B cell (primary cell): Measurements from ENCODE around the gene LAMC3. TPM values are rescaled to one million over a fixed set of nuclear protein-coding genes. Genes with fewer than 3 reads are reported as not detected.

Experiments used
- ATAC-seq: fragments of 200-7000 bp; cut with Tn5 transposase; one replicate; pipeline ENCODE4 v1.10.0; 2021; ENCODE audit warnings: low read depth, mild to moderate bottlenecking, moderate number of reproducible peaks, moderate library complexity
- CTCF ChIA-PET: fragments of 350-600 bp; sonication (Branson Sonifier 250); formaldehyde crosslinking; loops from one replicate; lab custom pipeline; 2021; ENCODE audit warnings: antibody characterized with exemption, inconsistent platforms; lab: Charles Lee
- POLR2A ChIA-PET: fragments of 350-600 bp; sonication (Branson Sonifier 250); formaldehyde crosslinking; loops from one replicate; lab custom pipeline; 2021; ENCODE audit warnings: antibody characterized with exemption; lab: Charles Lee
- DNase-seq: peaks from one replicate; pipeline ENCODE4 v3.0.0; 2013
- H2AFZ ChIP-seq: 2 replicates; pipeline ENCODE4 v1.6.1; 2012; ENCODE audit warnings: mild to moderate bottlenecking, low read depth, low read length; ENCODE audit not compliant: insufficient read depth, poor library complexity, severe bottlenecking
- H3K27ac ChIP-seq, 2 donors: 1 replicate in 1 of 2; 2 replicates in 1 of 2; pipeline ENCODE4 v1.5.1; 2012 to 2013; ENCODE audit warnings: low read length in 2 of 2, mild to moderate bottlenecking in 2 of 2, moderate library complexity in 1 of 2
- H3K27me3 ChIP-seq, 4 experiments: fragments of 200-600 bp in 1 of 4; sonication (generic) in 1 of 4; replicated peaks in 1 of 4; 1 replicate in 2 of 4; 2 replicates in 2 of 4; pipeline versions ENCODE4 v1.6.1 to v1.7.0; 2013 to 2016; ENCODE audit warnings: low read length in 3 of 4, mild to moderate bottlenecking in 2 of 4, mixed read lengths in 1 of 4, moderate library complexity in 1 of 4; ENCODE audit not compliant: insufficient read depth in 4 of 4, control insufficient read depth in 3 of 4; ENCODE audit errors: control extremely low read depth in 1 of 4
- H3K36me3 ChIP-seq, 2 experiments: replicated peaks in 1 of 2; 1 replicate in 1 of 2; 2 replicates in 1 of 2; pipeline versions ENCODE4 v1.6.1 to v1.7.1; 2013; ENCODE audit warnings: low read length in 1 of 2; ENCODE audit not compliant: insufficient read depth in 2 of 2, control insufficient read depth in 1 of 2; ENCODE audit errors: control extremely low read depth in 1 of 2, extremely low read depth in 1 of 2
- H3K4me1 ChIP-seq, 2 donors: fragments of 200-600 bp in 1 of 2; sonication (generic) in 1 of 2; 1 replicate in 1 of 2; 2 replicates in 1 of 2; pipeline versions ENCODE4 v1.5.1 to v1.6.1; 2013 to 2017; ENCODE audit warnings: low read length in 2 of 2; ENCODE audit not compliant: control insufficient read depth in 2 of 2, insufficient read depth in 2 of 2
- H3K4me2 ChIP-seq: replicated peaks from 2 replicates; pipeline ENCODE3; 2012; ENCODE audit warnings: mild to moderate bottlenecking, low read depth, low read length; ENCODE audit not compliant: poor library complexity, severe bottlenecking
- H3K4me3 ChIP-seq, 5 experiments: fragments of 200-600 bp in 1 of 5; sonication (generic) in 1 of 5; 1 replicate in 3 of 5; 2 replicates in 2 of 5; pipeline versions ENCODE4 v1.5.1 to v1.7.0; 2011 to 2016; ENCODE audit warnings: low read length in 4 of 5, mild to moderate bottlenecking in 4 of 5, low read depth in 2 of 5, control low read depth in 1 of 5, moderate library complexity in 1 of 5; ENCODE audit not compliant: insufficient read depth in 1 of 5; ENCODE audit errors: control extremely low read depth in 1 of 5, extremely low read depth in 1 of 5
- H3K79me2 ChIP-seq: fragments of 200-600 bp; sonication (generic); one replicate; pipeline ENCODE4 v1.6.0; 2016; ENCODE audit warnings: low read length; ENCODE audit not compliant: control insufficient read depth, insufficient read depth
- H3K9ac ChIP-seq: fragments of 200-600 bp; sonication (generic); 2 replicates; pipeline ENCODE4 v1.6.1; 2017; ENCODE audit warnings: mild to moderate bottlenecking, low read length, moderate library complexity
- H3K9me3 ChIP-seq, 3 donors: one replicate each; pipeline versions ENCODE4 v1.6.1 to v1.7.1; 2013; ENCODE audit warnings: low read length in 2 of 3; ENCODE audit not compliant: control insufficient read depth in 2 of 3, insufficient read depth in 1 of 3; ENCODE audit errors: control extremely low read depth in 1 of 3
- H4K20me1 ChIP-seq: 2 replicates; pipeline ENCODE4 v1.6.0; 2012; ENCODE audit warnings: mild to moderate bottlenecking, low read length; ENCODE audit not compliant: insufficient read depth, control insufficient read depth, poor library complexity, severe bottlenecking
- H3K27ac Mint-ChIP-seq: one replicate; pipeline ENCODE4 v1.8.0; 2021; ENCODE audit warnings: mixed read lengths
- H3K27me3 Mint-ChIP-seq: one replicate; pipeline ENCODE4 v1.8.0; 2021; ENCODE audit warnings: mixed read lengths
- H3K4me1 Mint-ChIP-seq: one replicate; pipeline ENCODE4 v1.8.0; 2021; ENCODE audit warnings: mixed read lengths
- H3K4me3 Mint-ChIP-seq: one replicate; pipeline ENCODE4 v1.8.0; 2021; ENCODE audit warnings: mixed read lengths
- H3K9me3 Mint-ChIP-seq: one replicate; pipeline ENCODE4 v1.8.0; 2022; ENCODE audit warnings: mixed read lengths; ENCODE audit not compliant: insufficient read depth
- CTCF ChIP-seq: fragments of 200-600 bp; IDR thresholded peaks from one replicate; pipeline ENCODE4 v1.8.0; 2022; ENCODE audit warnings: antibody characterized with exemption, mild to moderate bottlenecking
- EZH2 ChIP-seq: IDR thresholded peaks from 2 replicates; pipeline ENCODE4 v1.6.1; 2012; ENCODE audit warnings: borderline replicate concordance, low read depth, mild to moderate bottlenecking, moderate library complexity, low read length; ENCODE audit not compliant: insufficient read depth, poor library complexity, severe bottlenecking
- WGBS: methylation state at CpG from one replicate; pipeline ENCODE4 v1.1.5; 2013; ENCODE audit warnings: missing lambda C conversion rate; ENCODE audit not compliant: insufficient coverage; 5-methylcytosine and 5-hydroxymethylcytosine counted together
- intact Hi-C: fragments of 100-400 bp; cut with micrococcal nuclease; formaldehyde crosslinking; loops from one replicate; pipeline ENCODE4 v1.10.0; 2022
- polyA plus RNA-seq: library from polyadenylated mRNA; depleted of rRNA; stranded (reverse); fragments of >200 nt; gene quantifications from 2 replicates; pipeline ENCODE4 v1.2.3, GENCODE V29; 2012
- total RNA-seq, 2 donors: library from RNA; stranded (reverse); fragments of 120-200 nt in 1 of 2; gene quantifications; 1 replicate in 1 of 2; 2 replicates in 1 of 2; pipeline versions ENCODE4 v1.2.3 to v1.2.4, GENCODE V29; 2013 to 2022

LAMC3 gene
- total and polyA plus RNA-seq, 2 donors (not counting 1 experiment from before 2014, with no cell fraction given): 0.25 to 0.45 TPM

DNA sequence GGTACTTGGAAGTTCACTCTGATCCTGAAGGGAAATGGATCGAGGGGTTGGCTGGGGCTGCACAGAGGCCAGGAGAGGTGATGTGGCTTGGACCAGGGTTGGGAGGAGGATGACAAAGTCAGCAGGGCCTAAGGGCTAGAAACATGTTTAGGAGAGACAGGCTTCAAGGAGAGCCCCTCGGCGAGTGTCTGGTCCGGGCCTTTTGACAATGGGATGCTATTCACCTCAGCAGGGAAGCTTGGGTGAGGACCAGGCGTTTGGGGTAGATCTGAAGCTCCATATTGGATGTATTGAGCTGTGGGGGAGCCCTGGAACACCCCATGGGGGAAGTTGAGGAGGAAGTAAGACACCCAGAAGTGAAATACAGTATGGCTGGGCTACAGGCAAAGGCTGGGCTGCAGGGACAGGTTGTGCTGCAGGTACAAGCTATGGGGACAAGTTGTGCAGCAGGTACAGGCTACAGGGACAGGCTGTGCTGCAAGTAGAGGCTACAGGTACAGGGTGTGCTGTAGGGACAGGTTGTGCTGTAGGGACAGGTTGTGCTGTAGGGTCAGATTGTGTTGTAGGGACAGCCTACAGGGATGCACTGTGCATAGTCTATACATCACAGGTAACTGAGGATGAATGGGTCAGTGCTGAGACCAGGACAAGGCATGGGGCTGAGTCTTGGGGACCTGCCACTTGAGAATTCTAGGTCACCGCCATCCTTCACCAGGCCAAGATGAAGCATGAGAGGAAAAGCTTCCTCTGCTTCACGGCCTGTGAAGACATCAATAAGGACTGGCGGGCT lies 47.3 kb upstream of the LAMC3 start:
- no peak overlapping the region for H3K9ac ChIP-seq
- H3K79me2 ChIP-seq: no peaks in the 10 kb centered on the region
- no peak overlapping the region for H3K4me2 ChIP-seq
- intact Hi-C loops: no loop called here
- H4K20me1 ChIP-seq: no peaks in the 10 kb centered on the region
- H3K4me3 ChIP-seq: no peak overlapping the region
- H3K4me1 ChIP-seq: no peaks in the 10 kb centered on the region
- H3K36me3 ChIP-seq: no peaks in the 10 kb centered on the region
- peaks cover 0 to 4% (median 0%) of the 10 kb centered on the region in 4 experiments for H3K27me3 ChIP-seq
- H3K9me3 ChIP-seq: peaks cover 0 to 22% (median 0%) of the 10 kb centered on the region in 3 donors
- no peak for TF ChIP-seq CTCF
- TF ChIP-seq EZH2: no peak
- WGBS: 90% methylated on average over 8 of the region's 8 CpGs
- POLR2A ChIA-PET: no interaction called here
- no peak overlapping the region for H2AFZ ChIP-seq
- DNase-seq: no peak
- H3K27ac Mint-ChIP-seq: no peak overlapping the region
- peaks cover 12% of the 10 kb centered on the region for H3K27me3 Mint-ChIP-seq
- H3K4me3 Mint-ChIP-seq: no peak overlapping the region
- H3K27ac ChIP-seq: no peak overlapping the region
- no peaks in the 10 kb centered on the region for H3K4me1 Mint-ChIP-seq
- peaks cover 2% of the 10 kb centered on the region for H3K9me3 Mint-ChIP-seq
- CTCF ChIA-PET: no interaction called here
- ATAC-seq: no peak
